K562 (cell line): Measurements from ENCODE around the gene SPPL2C. TPM values are rescaled to one million over a fixed set of nuclear protein-coding genes. Genes with fewer than 3 reads are reported as not detected.

Experiments
- ATAC-seq: fragments of 200-7000 bp; cut with Tn5 transposase; 3 replicates; pipeline ENCODE4 v1.9.1; 2020; ENCODE audit warnings: moderate library complexity
- BruUV-seq: library from RNA; stranded (reverse); fragments of 400-500 nt; replicated peaks from 2 replicates; lab custom pipeline; 2021; lab: Mats Ljungman, UMichigan
- CTCF ChIA-PET: fragments of 300-600 bp; formaldehyde crosslinking; extraction: SDS; loops from one replicate; lab custom pipeline; 2021; ENCODE audit warnings: low intra/inter-chr PET ratio; lab: Yijun Ruan, JAX
- POLR2A ChIA-PET: fragments of 300-600, 350-650 bp; sonication (Branson Sonifier 250); formaldehyde crosslinking; extraction: SDS; loops from one replicate; lab custom pipeline; 2021; ENCODE audit warnings: antibody characterized with exemption, inconsistent platforms; lab: Yijun Ruan, JAX
- DNase-seq, 4 experiments: peaks; one replicate each; pipeline versions ENCODE4 v3.0.0 to v3.0.0-alpha.2; 2011 to 2018; ENCODE audit warnings: low spot score in 3 of 4, mixed read lengths in 3 of 4; ENCODE audit errors: extremely low read depth in 1 of 4
- FAIRE-seq: peaks from 2 replicates; lab custom pipeline; 2011; peaks lifted over from hg19 to GRCh38; lab: Jason Lieb, UNC
- H2AFZ ChIP-seq: 2 replicates; pipeline ENCODE4 v1.6.0; 2011; ENCODE audit warnings: low read depth, low read length, control low read depth, inconsistent platforms
- H3K27ac ChIP-seq: fragments of 200-600 bp; 3 replicates; pipeline ENCODE4 v1.8.0; 2011; ENCODE audit warnings: low read depth, mild to moderate bottlenecking, control low read depth, inconsistent platforms, low read length, moderate library complexity, mixed read lengths; ENCODE audit errors: extremely low read depth
- H3K27me3 ChIP-seq, 2 experiments: fragments of 300-600 bp in 1 of 2; 2 replicates in 1 of 2; 3 replicates in 1 of 2; pipeline versions ENCODE4 v1.6.0 to v1.8.0; 2011; ENCODE audit warnings: inconsistent platforms in 2 of 2, low read length in 2 of 2, mild to moderate bottlenecking in 1 of 2, mixed read lengths in 1 of 2, moderate library complexity in 1 of 2; ENCODE audit not compliant: control insufficient read depth in 2 of 2, insufficient read depth in 2 of 2
- H3K36me3 ChIP-seq: fragments of 300-600 bp; 3 replicates; pipeline ENCODE4 v1.8.0; 2011; ENCODE audit warnings: mild to moderate bottlenecking, low read length, inconsistent platforms; ENCODE audit not compliant: control insufficient read depth, insufficient read depth
- H3K4me1 ChIP-seq, 2 experiments: fragments of 200-600 bp in 1 of 2; replicated peaks in 1 of 2; 2 replicates in 1 of 2; 3 replicates in 1 of 2; pipeline versions ENCODE4 v1.5.1 to v1.8.0; 2011; ENCODE audit warnings: inconsistent platforms in 2 of 2, low read length in 2 of 2, mild to moderate bottlenecking in 1 of 2, mixed read lengths in 1 of 2, moderate library complexity in 1 of 2; ENCODE audit not compliant: control insufficient read depth in 2 of 2, insufficient read depth in 2 of 2
- H3K4me2 ChIP-seq: 2 replicates; pipeline ENCODE4 v1.6.1; 2011; ENCODE audit warnings: low read length, control low read depth, inconsistent platforms, mixed read lengths; ENCODE audit not compliant: insufficient read depth
- H3K4me3 ChIP-seq: fragments of 200-600 bp; sonication (generic), shearing (Covaris generic); 2 replicates; pipeline ENCODE4 v1.5.1; 2016; ENCODE audit warnings: control low read depth, inconsistent platforms
- H3K79me2 ChIP-seq: fragments of 200-600 bp; 3 replicates; pipeline ENCODE4 v1.8.0; 2011; ENCODE audit warnings: low read length, inconsistent platforms; ENCODE audit not compliant: control insufficient read depth, insufficient read depth
- H3K9ac ChIP-seq, 2 experiments: 2 replicates each; pipeline versions ENCODE4 v1.6.0 to v1.6.1; 2011; ENCODE audit warnings: low read depth in 2 of 2, low read length in 2 of 2, control low read depth in 1 of 2, inconsistent platforms in 1 of 2, mild to moderate bottlenecking in 1 of 2, mixed read lengths in 1 of 2; ENCODE audit not compliant: insufficient read depth in 1 of 2
- H3K9me1 ChIP-seq: one replicate; pipeline ENCODE4 v1.6.0; 2011; ENCODE audit warnings: inconsistent platforms, mild to moderate bottlenecking, low read length, moderate library complexity; ENCODE audit not compliant: control insufficient read depth, insufficient read depth
- H3K9me3 ChIP-seq: replicated peaks from 2 replicates; pipeline ENCODE4 v1.5.1; 2011; ENCODE audit warnings: low read depth, low read length, inconsistent platforms; ENCODE audit not compliant: control insufficient read depth, insufficient read depth
- H4K20me1 ChIP-seq: replicated peaks from 2 replicates; pipeline ENCODE4 v1.6.1; 2011; ENCODE audit warnings: low read length, inconsistent platforms, mixed read lengths; ENCODE audit not compliant: control insufficient read depth, insufficient read depth
- CEBPZ ChIP-seq: fragments of 150-350 bp; IDR thresholded peaks from 2 replicates; pipeline ENCODE4 v1.6.1; 2014; ENCODE audit warnings: low read depth, mild to moderate bottlenecking, low read length, borderline replicate concordance
- E2F8 ChIP-seq: fragments of 450-650 bp; IDR thresholded peaks from 2 replicates; pipeline ENCODE4 v1.7.1; 2018; ENCODE audit warnings: mild to moderate bottlenecking, low read depth; ENCODE audit not compliant: partially characterized antibody
- FOXA3 ChIP-seq, 2 experiments: fragments of 450-650 bp in 1 of 2; sonication (generic) in 1 of 2; formaldehyde crosslinking; IDR thresholded peaks in 1 of 2; conservative IDR thresholded peaks in 1 of 2; 2 replicates each; pipeline versions ENCODE4 v1.4.0 to v1.8.0; 2020 to 2022; ENCODE audit warnings: mild to moderate bottlenecking in 2 of 2, missing genetic modification reagents in 1 of 2
- MEF2A ChIP-seq: IDR thresholded peaks from 2 replicates; pipeline ENCODE4 v1.6.1; 2011; ENCODE audit warnings: low read depth, mild to moderate bottlenecking, low read length, moderate library complexity; ENCODE audit not compliant: control insufficient read depth
- PHF20 ChIP-seq: fragments of 450-650 bp; IDR thresholded peaks from 2 replicates; pipeline ENCODE4 v1.6.1; 2018; ENCODE audit not compliant: partially characterized antibody
- PRPF4 ChIP-seq: fragments of 200-400 bp; formaldehyde crosslinking; IDR thresholded peaks from one replicate; pipeline ENCODE4 v1.6.1; 2017; ENCODE audit warnings: low read length, low read depth, mild to moderate bottlenecking; ENCODE audit not compliant: insufficient read depth, poor library complexity, severe bottlenecking
- RUNX1 ChIP-seq: sonication (generic); IDR thresholded peaks from 2 replicates; pipeline ENCODE4 v1.6.1; 2016; ENCODE audit warnings: antibody characterized with exemption, low read depth
- SMARCE1 ChIP-seq: fragments of 450-650 bp; IDR thresholded peaks from 2 replicates; pipeline ENCODE4 v1.7.1; 2016; ENCODE audit warnings: mild to moderate bottlenecking
- TRIM24 ChIP-seq, 2 experiments: fragments of 450-650 bp; IDR thresholded peaks; 2 replicates each; pipeline ENCODE4 v1.6.1; 2016
- ZBTB17 ChIP-seq: fragments of 450-650 bp; formaldehyde crosslinking; IDR thresholded peaks from 2 replicates; pipeline ENCODE4 v1.4.0; 2020; ENCODE audit warnings: mild to moderate bottlenecking
- ZNF655 ChIP-seq: fragments of 250-450 bp; sonication (Bioruptor Pico); IDR thresholded peaks from 2 replicates; pipeline ENCODE4 v1.5.0; 2021
- ZSCAN32 ChIP-seq: fragments of 450-650 bp; formaldehyde crosslinking; IDR thresholded peaks from 2 replicates; pipeline ENCODE4 v1.4.0; 2020; ENCODE audit warnings: mild to moderate bottlenecking, moderate library complexity
- WGBS: fragments of 100-300 bp; shearing (Covaris generic); methylation state at CpG from one replicate; pipeline ENCODE4 v1.1.6; 2016; ENCODE audit warnings: low coverage, mixed read lengths; ENCODE audit not compliant: insufficient coverage; ENCODE audit errors: missing lambda C conversion rate; 5-methylcytosine and 5-hydroxymethylcytosine counted together
- in situ Hi-C: fragments of 300-500 bp; cut with MboI; formaldehyde crosslinking; loops from 4 replicates; pipeline ENCODE4 v1.15.0; 2018; ENCODE audit warnings: inconsistent platforms, mixed read lengths
- intact Hi-C: fragments of 100-400 bp; cut with micrococcal nuclease; formaldehyde crosslinking; loops from 2 replicates; pipeline ENCODE4 v1.14.2; 2022
- polyA plus RNA-seq, 8 experiments: library from polyadenylated mRNA; depleted of rRNA in 4 of 8; stranded (reverse) in 5 of 8; unstranded in 3 of 8; fragments of >200 nt; fragmentation: Nextera tagmentation in 2 of 8; fragmentation: Illumina TruSeq in 1 of 8; extraction: Ambion mirVana in 2 of 8; extraction: Trizol in 1 of 8; gene quantifications; 2 replicates each; pipeline versions ENCODE4 v1.2.1 to v1.2.3, GENCODE V29; 2011 to 2014; ENCODE audit warnings: inconsistent platforms in 1 of 8, missing spikeins in 1 of 8
- total RNA-seq, 7 experiments: library from RNA; depleted of rRNA in 6 of 7; stranded (reverse); fragments of >200 nt in 6 of 7; fragmentation: Illumina TruSeq in 2 of 7; extraction: Trizol in 2 of 7; gene quantifications; 2 replicates each; pipeline versions ENCODE4 v1.2.1 to v1.2.3, GENCODE V29; 2011 to 2021; ENCODE audit warnings: low replicate concordance in 1 of 7

The SPPL2C gene
- total and polyA plus RNA-seq, 9 of the 15 experiments (the other 6 are each of a cell fraction or from before 2014, with no cell fraction given) = not detected

- Histone ChIP-seq H3K4me3 (no peak overlapping the region), H3K79me2 (no peaks in the 10 kb centered on the region), H2AFZ (no peak overlapping the region), H3K4me2 (no peak overlapping the region), H3K9me3 (no peaks in the 10 kb centered on the region), H4K20me1 (peaks cover 6% of the 10 kb centered on the region), H3K4me1 (no peaks in the 10 kb centered on the region; a peak in 2 of 5 replicates), H3K9me1 (peaks cover 3% of the 10 kb centered on the region), H3K27ac (no peak overlapping the region), H3K36me3 (no peaks in the 10 kb centered on the region), H3K9ac (no peak overlapping the region), H3K27me3 (peaks cover 4 to 58% of the 10 kb centered on the region in 2 experiments; a peak in 4 of 5 replicates)
- intact Hi-C loops = no loop called here
- CTCF ChIA-PET = interaction anchor here (0.8 kb wide), 1 partner anchor 10 kb away, joined by 3 read pairs; no protein-coding TSS in a partner anchor
- in situ Hi-C loops = loop anchor here (25.0 kb wide), 1 partner anchor 427 kb away; no protein-coding TSS in a partner anchor
- BruUV-seq = no TSS peak
- ATAC-seq = no peak
- no peak for DNase-seq
- 0% methylated on average over 8 of the region's 8 CpGs for WGBS
- no peak for FAIRE-seq
- POLR2A ChIA-PET = interaction anchor here (0.6 to 1.1 kb wide), 2 partner anchors 67 to 78 kb away, joined by 3 read pairs; no protein-coding TSS in a partner anchor
- TF ChIP-seq E2F8 (no peak), PRPF4 (no peak), TRIM24 (IDR thresholded peaks at IDR 0.05) (no peak), FOXA3 (CRISPR knock-in tag; conservative IDR thresholded peaks at IDR 0.05 in 1 of 2, IDR thresholded peaks at IDR 0.05 in 1 of 2) (no peak), SMARCE1 (no peak), CEBPZ (no peak), ZSCAN32 (CRISPR knock-in tag) (no peak), ZBTB17 (no peak), RUNX1 (no peak), MEF2A (no peak), ZNF655 (CRISPR knock-in tag) (no peak), PHF20 (no peak)
Measured at GRCh38 chr17:45838751-45839295, 5.9 kb upstream of the SPPL2C start.
